Measurements from ENCODE around the gene NXN.

DNA sequence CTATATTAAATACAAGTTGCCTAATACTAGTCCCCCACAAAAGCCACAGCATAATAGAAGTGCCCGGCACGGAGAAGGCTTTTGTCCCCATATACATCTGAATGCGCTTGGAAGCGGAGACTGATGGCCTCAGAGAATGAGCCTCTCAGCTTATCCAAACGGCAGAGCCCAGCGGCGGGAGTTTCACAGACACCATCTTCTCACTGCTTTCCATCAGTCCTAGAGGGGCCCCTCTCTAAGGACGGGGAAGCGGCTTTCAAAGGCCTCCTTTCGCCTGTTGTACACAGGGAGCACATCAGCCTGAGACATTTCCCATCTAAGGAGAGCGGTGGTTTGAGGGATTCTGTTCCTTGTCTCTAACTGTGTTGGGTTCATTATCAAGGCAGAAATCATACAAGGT lies 16.9 kb downstream of the NXN start:
- TF ChIP-seq, protein P1, sequence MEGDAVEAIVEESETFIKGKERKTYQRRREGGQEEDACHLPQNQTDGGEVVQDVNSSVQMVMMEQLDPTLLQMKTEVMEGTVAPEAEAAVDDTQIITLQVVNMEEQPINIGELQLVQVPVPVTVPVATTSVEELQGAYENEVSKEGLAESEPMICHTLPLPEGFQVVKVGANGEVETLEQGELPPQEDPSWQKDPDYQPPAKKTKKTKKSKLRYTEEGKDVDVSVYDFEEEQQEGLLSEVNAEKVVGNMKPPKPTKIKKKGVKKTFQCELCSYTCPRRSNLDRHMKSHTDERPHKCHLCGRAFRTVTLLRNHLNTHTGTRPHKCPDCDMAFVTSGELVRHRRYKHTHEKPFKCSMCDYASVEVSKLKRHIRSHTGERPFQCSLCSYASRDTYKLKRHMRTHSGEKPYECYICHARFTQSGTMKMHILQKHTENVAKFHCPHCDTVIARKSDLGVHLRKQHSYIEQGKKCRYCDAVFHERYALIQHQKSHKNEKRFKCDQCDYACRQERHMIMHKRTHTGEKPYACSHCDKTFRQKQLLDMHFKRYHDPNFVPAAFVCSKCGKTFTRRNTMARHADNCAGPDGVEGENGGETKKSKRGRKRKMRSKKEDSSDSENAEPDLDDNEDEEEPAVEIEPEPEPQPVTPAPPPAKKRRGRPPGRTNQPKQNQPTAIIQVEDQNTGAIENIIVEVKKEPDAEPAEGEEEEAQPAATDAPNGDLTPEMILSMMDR (IDR thresholded peaks at IDR 0.05; ENCODE audit: poor library complexity, severe bottlenecking) = no peak
- TF ChIP-seq RAD21 (conservative IDR thresholded peaks at IDR 0.05) (no peak), EP300 (conservative IDR thresholded peaks at IDR 0.05; ENCODE audit: poor library complexity, severe bottlenecking) (no peak), EZH2 (IDR thresholded peaks at IDR 0.05; ENCODE audit: borderline replicate concordance, insufficient read depth, low read length, poor library complexity, severe bottlenecking) (no peak), REST (IDR thresholded peaks at IDR 0.05; ENCODE audit: borderline replicate concordance) (peak; percentile 35)
